Erythroblast (primary cell): ENCODE results near the gene MRPL27.

Experiments used
- GATA1 ChIP-seq: IDR thresholded peaks from 2 replicates; pipeline ENCODE4 v1.6.1; 2011; ENCODE audit warnings: low read depth, mild to moderate bottlenecking, control low read depth, low read length, moderate library complexity
- POLR2A ChIP-seq: IDR thresholded peaks from 2 replicates; pipeline ENCODE4 v1.6.1; 2011; ENCODE audit warnings: mild to moderate bottlenecking, low read length

DNA sequence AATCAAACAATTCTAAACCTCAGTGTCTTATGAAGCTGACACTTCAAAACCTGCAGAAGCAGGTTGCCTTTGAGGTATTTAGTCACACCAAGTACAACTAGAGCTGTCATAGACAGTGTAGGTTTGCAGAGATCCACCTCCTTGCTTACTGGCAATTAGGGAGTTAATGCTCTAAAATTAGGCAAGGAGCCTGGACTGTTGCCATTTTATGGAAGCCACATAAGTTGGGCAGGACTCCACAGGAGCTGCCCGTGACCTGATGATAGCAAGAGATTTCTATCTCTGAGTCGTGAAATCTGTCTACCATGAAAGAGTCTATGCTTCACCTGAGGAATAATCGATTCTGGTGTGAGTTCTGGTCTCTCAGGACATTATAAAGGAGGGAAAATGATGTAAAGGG lies 8.9 kb upstream of the MRPL27 start:
- TF ChIP-seq POLR2A (no peak), GATA1 (no peak)
